ENCODE results near the gene PPARA.

- TF ChIP-seq CTCF (IDR thresholded peaks at IDR 0.05; ENCODE audit: low read length) (no peak), EZH2phosphoT487 (IDR thresholded peaks at IDR 0.05; ENCODE audit: low read length) (no peak), EZH2 (optimal IDR thresholded peaks at IDR 0.05; ENCODE audit: low read depth, low read length) (no peak)
These were observed 45.3 kb upstream of the PPARA start for GRCh38 chr22:46104881-46105493.

Measured in MM.1S (cell line).